ENCODE results near the gene DCLK1. TPM values are rescaled to one million over a fixed set of nuclear protein-coding genes. Genes with fewer than 3 reads are reported as not detected.

Gene DCLK1
- total and polyA plus RNA-seq, 12 donors = 0.68 to 22.6 (median 2.3) TPM

DNA sequence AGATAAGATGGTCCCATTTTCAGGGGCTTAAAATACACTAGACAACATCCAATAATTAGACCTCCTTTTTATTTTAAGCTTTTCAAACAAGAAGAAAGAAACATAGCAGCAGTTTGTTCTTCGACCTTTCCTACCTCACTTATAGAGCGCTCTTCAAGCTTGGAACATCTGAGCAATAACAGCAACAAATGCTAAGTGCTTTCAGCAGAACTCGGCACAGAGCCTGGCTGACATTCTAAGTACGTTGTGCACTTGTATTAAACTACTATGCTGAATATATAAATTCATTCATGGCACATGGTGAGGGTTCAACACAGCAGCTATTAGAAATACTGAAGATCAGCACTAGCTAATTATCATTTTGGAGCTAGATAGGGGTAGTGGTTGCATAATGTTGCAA lies 398.6 kb downstream of the DCLK1 start:
- H3K4me1 ChIP-seq (replicated peaks in 1 of 2) = no peaks in the 10 kb centered on the region
- H3K9me3 ChIP-seq (replicated peaks in 1 of 3) = no peaks in the 10 kb centered on the region
- H3K27me3 ChIP-seq = no peaks in the 10 kb centered on the region
- WGBS, 4 donors = 83 to 92% (median 86%) methylated on average over 4 of the region's 4 CpGs
- H3K4me3 ChIP-seq = no peak overlapping the region
- intact Hi-C loops (cut with DNase I) = no loop called here
- no peak for TF ChIP-seq POLR2A (IDR thresholded peaks at IDR 0.05)
- TF ChIP-seq, protein P1, sequence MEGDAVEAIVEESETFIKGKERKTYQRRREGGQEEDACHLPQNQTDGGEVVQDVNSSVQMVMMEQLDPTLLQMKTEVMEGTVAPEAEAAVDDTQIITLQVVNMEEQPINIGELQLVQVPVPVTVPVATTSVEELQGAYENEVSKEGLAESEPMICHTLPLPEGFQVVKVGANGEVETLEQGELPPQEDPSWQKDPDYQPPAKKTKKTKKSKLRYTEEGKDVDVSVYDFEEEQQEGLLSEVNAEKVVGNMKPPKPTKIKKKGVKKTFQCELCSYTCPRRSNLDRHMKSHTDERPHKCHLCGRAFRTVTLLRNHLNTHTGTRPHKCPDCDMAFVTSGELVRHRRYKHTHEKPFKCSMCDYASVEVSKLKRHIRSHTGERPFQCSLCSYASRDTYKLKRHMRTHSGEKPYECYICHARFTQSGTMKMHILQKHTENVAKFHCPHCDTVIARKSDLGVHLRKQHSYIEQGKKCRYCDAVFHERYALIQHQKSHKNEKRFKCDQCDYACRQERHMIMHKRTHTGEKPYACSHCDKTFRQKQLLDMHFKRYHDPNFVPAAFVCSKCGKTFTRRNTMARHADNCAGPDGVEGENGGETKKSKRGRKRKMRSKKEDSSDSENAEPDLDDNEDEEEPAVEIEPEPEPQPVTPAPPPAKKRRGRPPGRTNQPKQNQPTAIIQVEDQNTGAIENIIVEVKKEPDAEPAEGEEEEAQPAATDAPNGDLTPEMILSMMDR (IDR thresholded peaks at IDR 0.05) = no peak
- no peaks in the 10 kb centered on the region for H3K36me3 ChIP-seq (replicated peaks in 1 of 2)
- H3K27ac ChIP-seq = no peak overlapping the region
- no peak for DNase-seq

- intact Hi-C loops (cut with DNase I) = no loop called here
- H3K27ac ChIP-seq = no peak overlapping the region
Measured at GRCh38 chr13:35731471-35731870, 399.7 kb downstream of the DCLK1 start.

DNA sequence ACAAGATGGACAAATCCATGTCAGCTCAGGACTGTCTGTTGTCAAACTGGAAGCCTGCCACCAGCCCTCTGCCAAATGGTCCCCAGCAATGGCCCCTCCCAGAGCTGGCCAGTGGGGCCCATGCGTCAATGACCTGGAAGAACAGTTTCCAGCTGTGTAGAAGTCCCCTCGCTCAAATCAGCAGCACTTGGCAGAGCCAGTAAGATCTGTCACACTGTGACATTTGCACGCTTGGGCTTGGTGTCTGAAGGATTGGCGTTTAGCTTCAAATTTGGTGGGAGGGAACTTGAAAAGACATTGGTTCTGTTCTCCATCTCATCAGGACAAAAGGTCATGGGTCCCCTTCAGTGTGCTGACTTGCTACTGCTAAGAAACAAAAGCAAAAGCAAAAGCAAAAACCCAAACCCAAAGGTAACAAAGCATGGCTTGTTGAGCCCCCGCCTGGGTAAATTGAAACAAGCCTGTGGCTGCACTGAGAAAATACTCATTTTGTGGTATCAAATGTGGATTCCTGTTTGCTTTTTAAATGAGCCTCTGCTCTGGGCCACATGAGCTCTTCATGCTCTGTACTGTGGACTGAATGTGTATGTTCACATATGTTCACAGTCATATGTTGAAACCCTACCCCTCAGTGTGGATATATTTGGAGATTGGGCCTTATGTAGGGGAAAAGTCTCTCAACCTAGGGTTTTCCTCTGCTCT lies 401.1 kb downstream of the DCLK1 start:
- Histone ChIP-seq H3K4me1 (replicated peaks in 1 of 2) (no peaks in the 10 kb centered on the region), H3K36me3 (replicated peaks in 1 of 2) (no peaks in the 10 kb centered on the region), H3K27ac (no peak overlapping the region), H3K27me3 (no peaks in the 10 kb centered on the region), H3K4me3 (no peak overlapping the region), H3K9me3 (replicated peaks in 1 of 3) (no peaks in the 10 kb centered on the region)
- TF ChIP-seq POLR2A (IDR thresholded peaks at IDR 0.05) = no peak
- TF ChIP-seq, protein P1 (IDR thresholded peaks at IDR 0.05) = no peak
- peak in 3 of 7 donors; percentile 8 to 60 (median 24) for DNase-seq
- 53 to 82% (median 64%) methylated on average over 5 of the region's 5 CpGs for WGBS, 4 donors
- intact Hi-C loops (cut with DNase I) = no loop called here

More at GRCh38 chr13:35731471-35731870, 399.7 kb downstream of the DCLK1 start:
- no peak for TF ChIP-seq POLR2A (IDR thresholded peaks at IDR 0.05)
- TF ChIP-seq, protein P1 (IDR thresholded peaks at IDR 0.05) = no peak
- no peaks in the 10 kb centered on the region for H3K27me3 ChIP-seq
- H3K4me1 ChIP-seq (replicated peaks in 1 of 2) = no peaks in the 10 kb centered on the region
- DNase-seq = no peak
- no peak overlapping the region for H3K4me3 ChIP-seq
- WGBS, 4 donors = 88 to 95% (median 93%) methylated on average over 4 of the region's 4 CpGs
- no peaks in the 10 kb centered on the region for H3K9me3 ChIP-seq (replicated peaks in 1 of 3)
- H3K36me3 ChIP-seq (replicated peaks in 1 of 2) = no peaks in the 10 kb centered on the region

DNA sequence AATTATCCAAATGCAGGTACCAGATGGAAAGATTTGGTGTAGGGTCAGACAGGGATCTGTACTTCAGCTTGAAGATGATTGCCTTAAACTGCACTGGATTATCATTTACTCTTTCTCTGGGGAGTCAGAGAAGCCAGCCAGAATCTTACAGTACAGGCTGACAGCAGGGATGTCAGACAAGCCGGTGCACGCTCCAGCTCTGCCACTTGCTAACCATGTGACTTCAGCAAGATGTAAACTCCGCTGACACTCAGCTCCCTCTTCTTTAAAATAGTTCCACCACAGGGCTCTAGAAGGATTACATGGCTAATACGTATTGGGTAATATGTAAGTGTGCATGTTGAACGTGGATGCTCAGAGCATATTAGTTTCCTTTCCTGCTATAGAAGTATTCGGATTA lies 403.3 kb downstream of the DCLK1 start:
- TF ChIP-seq, protein P1 (IDR thresholded peaks at IDR 0.05) = no peak
- TF ChIP-seq POLR2A (IDR thresholded peaks at IDR 0.05) = no peak

More for the DNA sequence above, 403.3 kb downstream of the DCLK1 start:
- H3K36me3 ChIP-seq (replicated peaks in 1 of 2) = no peaks in the 10 kb centered on the region
- WGBS, 4 donors = 67 to 78% (median 74%) methylated on average over 4 to 6 of the region's 6 CpGs
- H3K9me3 ChIP-seq (replicated peaks in 1 of 3) = no peaks in the 10 kb centered on the region
- peaks cover 0 to 18% of the 10 kb centered on the region in 2 donors for H3K4me1 ChIP-seq (replicated peaks in 1 of 2)
- H3K27ac ChIP-seq = no peak overlapping the region
- H3K27me3 ChIP-seq = no peaks in the 10 kb centered on the region
- intact Hi-C loops (cut with DNase I) = no loop called here
- DNase-seq = no peak
- no peak overlapping the region for H3K4me3 ChIP-seq

Data from adrenal gland (tissue), 12 donors.